ENCODE measurements around the gene ITGB3BP. TPM values are rescaled to one million over a fixed set of nuclear protein-coding genes. Genes with fewer than 3 reads are reported as not detected.

The ITGB3BP gene
- total RNA-seq, 4 donors from 2014 or later = 4.7 to 42.9 (median 5.7) TPM

- DNase-seq = no peak
- H3K4me1 ChIP-seq = peaks cover 0 to 15% (median 4%) of the 10 kb centered on the region in 4 donors
- H3K36me3 ChIP-seq = no peaks in the 10 kb centered on the region
- peak overlapping the region in 3 of 4 donors; percentile 50 to 78 (median 66) for H3K4me3 ChIP-seq
- TF ChIP-seq POLR2A (IDR thresholded peaks at IDR 0.05) (no peak), CTCF (IDR thresholded peaks at IDR 0.05) (no peak)
- no peaks in the 10 kb centered on the region for H3K9me3 ChIP-seq
- H3K27ac ChIP-seq = peak overlapping the region in 3 of 4 donors; percentile 76 to 90 (median 84)
- no peaks in the 10 kb centered on the region for H3K27me3 ChIP-seq
These were observed 1.2 kb upstream of the ITGB3BP start for GRCh38 chr1:63524201-63524600.

- H3K4me3 ChIP-seq = peak overlapping the region; percentile 50 to 78 (median 61)
- H3K4me1 ChIP-seq = peaks cover 0 to 15% (median 4%) of the 10 kb centered on the region in 4 donors
- H3K36me3 ChIP-seq = no peaks in the 10 kb centered on the region
- no peak for DNase-seq
- peak overlapping the region; percentile 76 to 94 (median 87) for H3K27ac ChIP-seq
- TF ChIP-seq CTCF (IDR thresholded peaks at IDR 0.05) (no peak), POLR2A (IDR thresholded peaks at IDR 0.05) (no peak)
- H3K9me3 ChIP-seq = no peaks in the 10 kb centered on the region
- no peaks in the 10 kb centered on the region for H3K27me3 ChIP-seq
These were observed 713 bp upstream of the ITGB3BP start for GRCh38 chr1:63523738-63524137.

- no peak overlapping the region for H3K27ac ChIP-seq
- H3K9me3 ChIP-seq = no peaks in the 10 kb centered on the region
- no peaks in the 10 kb centered on the region for H3K27me3 ChIP-seq
- TF ChIP-seq POLR2A (IDR thresholded peaks at IDR 0.05) (no peak), CTCF (IDR thresholded peaks at IDR 0.05) (no peak)
- H3K36me3 ChIP-seq = no peaks in the 10 kb centered on the region
- H3K4me1 ChIP-seq = no peaks in the 10 kb centered on the region
- no peak overlapping the region for H3K4me3 ChIP-seq
- DNase-seq = no peak
These were observed 6.4 kb downstream of the ITGB3BP start for GRCh38 chr1:63516629-63517028.

- no peaks in the 10 kb centered on the region for H3K27me3 ChIP-seq
- H3K4me3 ChIP-seq = no peak overlapping the region
- no peaks in the 10 kb centered on the region for H3K9me3 ChIP-seq
- no peaks in the 10 kb centered on the region for H3K4me1 ChIP-seq
- H3K36me3 ChIP-seq = no peaks in the 10 kb centered on the region
- DNase-seq = no peak
- TF ChIP-seq CTCF (IDR thresholded peaks at IDR 0.05) (no peak), POLR2A (IDR thresholded peaks at IDR 0.05) (no peak)
- no peak overlapping the region for H3K27ac ChIP-seq
These were observed 10.4 kb downstream of the ITGB3BP start for GRCh38 chr1:63512584-63512983.

GRCh38 chr1:63509718-63510117 lies 13.3 kb downstream of the ITGB3BP start:
- H3K27me3 ChIP-seq = no peaks in the 10 kb centered on the region
- TF ChIP-seq POLR2A (IDR thresholded peaks at IDR 0.05) (no peak), CTCF (IDR thresholded peaks at IDR 0.05) (no peak)
- no peaks in the 10 kb centered on the region for H3K9me3 ChIP-seq
- H3K27ac ChIP-seq = no peak overlapping the region
- H3K4me3 ChIP-seq = no peak overlapping the region
- no peaks in the 10 kb centered on the region for H3K4me1 ChIP-seq
- no peaks in the 10 kb centered on the region for H3K36me3 ChIP-seq
- DNase-seq = no peak

- no peak for DNase-seq
- H3K36me3 ChIP-seq = no peaks in the 10 kb centered on the region
- no peak overlapping the region for H3K27ac ChIP-seq
- no peak overlapping the region for H3K4me3 ChIP-seq
- TF ChIP-seq POLR2A (IDR thresholded peaks at IDR 0.05) (no peak), CTCF (IDR thresholded peaks at IDR 0.05) (no peak)
- no peaks in the 10 kb centered on the region for H3K27me3 ChIP-seq
- H3K9me3 ChIP-seq = no peaks in the 10 kb centered on the region
- no peaks in the 10 kb centered on the region for H3K4me1 ChIP-seq
These were observed 16.2 kb downstream of the ITGB3BP start for GRCh38 chr1:63506782-63507181.

Data from Peyer's patch (tissue), 4 donors.